Epidermal melanocyte (primary cell): ENCODE data around the gene SLC38A6.

Source experiments
- DNase-seq: peaks from one replicate; pipeline ENCODE4 v3.0.0; 2011; ENCODE audit warnings: low spot score; ENCODE audit not compliant: insufficient read length

Gene SLC38A6

GRCh38 chr14:60980811-60981632 lies at the start of gene SLC38A6, which contains the start of gene TRMT5:
SLC38A6 (plus strand) TSS chr14:60981245; CDS start chr14:60981278, 33 bp downstream.
TRMT5 (minus strand) TSS chr14:60981079; CDS start chr14:60980973, 106 bp downstream.
- peak; percentile 87 for DNase-seq

DNA sequence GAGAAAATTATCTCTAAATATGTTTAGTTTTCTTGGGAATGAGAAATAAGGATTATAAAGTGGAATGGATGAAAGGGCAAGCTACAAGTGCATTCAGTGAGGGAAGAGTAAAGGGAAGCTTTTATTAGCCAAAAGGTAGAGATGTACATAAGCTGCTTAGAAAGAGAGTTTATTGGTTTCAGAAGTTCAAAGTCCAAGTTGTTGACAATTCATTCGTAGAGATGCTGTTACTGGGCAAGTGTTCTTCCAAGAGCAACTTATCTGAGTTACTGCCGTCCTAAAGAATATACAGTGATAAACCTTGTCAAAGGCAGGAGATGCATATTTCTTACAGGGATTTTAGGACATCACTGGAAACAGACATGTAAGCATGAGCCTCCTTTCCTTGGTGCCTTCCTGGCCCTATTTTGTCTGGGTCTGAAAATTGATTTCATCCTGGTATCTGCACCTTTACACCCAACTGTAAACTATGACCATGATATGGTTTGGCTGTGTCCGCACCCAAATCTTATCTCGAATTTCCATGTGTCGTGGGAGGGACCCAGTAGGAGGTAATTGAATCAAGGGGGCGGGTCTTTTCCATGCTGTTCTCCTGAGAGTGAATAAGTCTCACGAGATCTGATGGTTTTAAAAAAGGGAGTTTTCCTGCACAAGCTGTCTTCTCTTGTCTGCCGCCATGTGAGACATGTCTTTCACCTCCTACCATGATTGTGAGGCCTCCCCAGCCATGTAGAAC lies 47.0 kb upstream of the SLC38A6 start:
- no peak for DNase-seq

- no peak for DNase-seq
These were observed 45.7 kb upstream of the SLC38A6 start for GRCh38 chr14:60935319-60935718.

- no peak for DNase-seq
These were observed 37.4 kb upstream of the SLC38A6 start for GRCh38 chr14:60943637-60944032.

GRCh38 chr14:60944204-60944603 lies 36.8 kb upstream of the SLC38A6 start:
- no peak for DNase-seq

DNA sequence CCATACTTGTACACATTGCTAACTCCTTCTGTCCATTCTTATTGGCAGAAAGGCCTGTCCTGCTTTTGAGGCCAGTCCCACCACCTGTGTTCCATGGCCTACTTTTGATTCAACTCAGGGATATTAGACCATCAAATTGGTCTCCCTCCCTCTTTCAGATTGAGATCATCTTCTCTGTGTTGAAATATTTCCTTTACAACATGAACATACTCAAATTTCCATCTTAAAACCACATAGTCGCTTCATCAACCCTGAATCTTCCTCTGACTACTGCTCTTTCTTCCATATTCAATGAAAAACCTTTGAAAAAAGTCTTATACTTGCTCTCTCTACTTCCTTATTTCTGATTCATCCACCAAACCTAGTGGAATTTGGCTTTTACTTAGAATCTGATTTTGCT lies 35.1 kb upstream of the SLC38A6 start:
- DNase-seq: no peak

GRCh38 chr14:60946773-60947172 lies 34.3 kb upstream of the SLC38A6 start:
- no peak for DNase-seq

- DNase-seq: no peak
These were observed 29.1 kb upstream of the SLC38A6 start for GRCh38 chr14:60951776-60952435.

DNA sequence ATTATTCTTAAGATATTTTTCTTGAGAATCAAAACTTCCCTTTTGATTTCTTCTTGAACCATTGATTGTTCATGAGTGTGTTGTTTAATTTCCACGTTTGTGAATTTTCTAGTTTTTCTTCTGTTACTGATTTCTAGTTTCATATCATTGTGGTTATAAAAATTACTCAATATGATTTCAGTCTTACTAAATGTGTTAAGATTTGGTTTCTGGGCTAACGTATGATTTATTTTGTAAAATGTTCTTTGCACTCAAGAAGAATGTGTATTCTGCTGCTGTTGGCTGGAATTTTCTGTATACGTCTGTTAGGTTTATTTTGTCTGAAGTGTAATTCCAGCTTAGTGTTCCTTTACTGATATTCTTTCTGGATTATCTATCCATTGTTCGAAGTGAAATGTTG lies 24.8 kb upstream of the SLC38A6 start:
- DNase-seq: no peak

GRCh38 chr14:60956632-60957031 lies 24.4 kb upstream of the SLC38A6 start:
- DNase-seq: no peak

DNA sequence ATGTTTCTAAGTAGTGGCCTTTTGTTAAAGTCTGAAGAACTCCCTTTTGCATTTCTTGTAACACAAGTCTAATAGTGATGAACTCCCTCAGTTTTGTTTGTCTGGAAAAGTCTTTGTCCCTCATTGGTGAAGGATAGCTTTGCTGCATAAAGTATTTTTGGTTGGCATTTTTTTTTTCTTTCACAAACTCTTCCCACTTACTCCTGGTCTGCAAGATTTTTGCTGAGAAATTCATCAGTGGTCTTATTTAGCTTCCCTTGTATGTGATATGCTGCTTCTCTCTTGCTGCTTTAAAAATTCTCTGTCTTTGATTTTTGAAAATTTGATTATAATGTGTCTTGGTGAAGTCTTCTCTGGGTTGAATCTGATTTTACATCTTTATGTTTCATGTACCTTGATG lies 22.9 kb upstream of the SLC38A6 start:
- no peak for DNase-seq

- DNase-seq: no peak
These were observed 17.3 kb upstream of the SLC38A6 start for GRCh38 chr14:60963761-60964160.

DNA sequence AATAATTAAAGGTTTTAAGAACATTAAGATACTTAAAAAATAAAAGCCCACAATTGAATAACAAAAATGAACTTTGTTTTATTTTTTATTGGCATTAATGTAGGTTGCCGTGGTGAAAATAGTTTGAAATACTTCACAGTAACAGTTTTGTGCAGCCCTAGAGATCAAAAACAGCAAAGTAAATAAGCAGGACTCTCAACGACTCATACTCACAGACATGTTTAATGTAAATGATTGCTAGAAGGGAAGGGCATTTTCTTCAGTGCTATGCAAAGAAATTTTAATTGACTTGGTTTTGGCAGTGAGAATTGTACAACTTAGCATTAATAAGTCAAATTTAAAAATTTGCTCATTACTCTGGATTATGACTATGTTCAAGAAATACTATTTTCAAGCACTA lies 16.1 kb upstream of the SLC38A6 start:
- no peak for DNase-seq

GRCh38 chr14:60965402-60965801 lies 15.6 kb upstream of the SLC38A6 start:
- no peak for DNase-seq

DNA sequence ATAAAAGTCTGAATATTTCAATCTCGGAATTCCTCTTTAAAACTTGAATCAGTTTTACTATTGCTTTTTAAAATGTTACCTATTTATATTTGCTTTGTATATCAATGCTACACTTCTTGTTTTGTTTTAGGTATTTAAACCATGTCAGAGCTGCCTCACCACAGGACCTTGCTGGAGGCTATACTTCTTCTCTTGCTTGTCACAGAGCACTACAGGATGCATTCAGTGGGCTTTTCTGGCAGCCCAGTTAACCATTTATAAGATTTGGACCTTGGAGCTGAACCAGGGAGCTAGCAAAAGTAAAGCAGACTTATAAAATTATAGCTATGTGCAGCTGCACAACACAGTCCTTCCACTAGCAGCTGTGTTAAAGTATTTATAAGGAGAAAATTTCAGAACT lies 12.9 kb upstream of the SLC38A6 start:
- no peak for DNase-seq

DNA sequence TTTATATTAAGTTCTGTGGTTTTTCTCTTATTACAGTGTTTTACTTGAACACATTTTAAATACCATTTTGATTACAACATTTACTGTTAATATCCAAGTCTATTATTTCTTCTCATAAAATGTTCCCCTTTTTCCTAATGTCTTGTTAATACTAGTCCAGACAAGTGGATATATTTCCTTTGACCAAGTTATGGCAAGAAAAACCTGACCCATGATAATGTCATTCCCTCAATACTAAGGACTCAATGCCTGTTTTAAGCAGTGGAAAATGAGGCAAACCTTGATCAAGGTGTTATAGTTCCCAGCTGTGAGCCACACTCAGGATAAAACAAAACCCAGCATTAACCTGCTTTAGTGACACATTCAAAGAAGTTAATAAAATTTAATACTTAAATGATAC lies 12.4 kb upstream of the SLC38A6 start:
- DNase-seq: no peak

DNA sequence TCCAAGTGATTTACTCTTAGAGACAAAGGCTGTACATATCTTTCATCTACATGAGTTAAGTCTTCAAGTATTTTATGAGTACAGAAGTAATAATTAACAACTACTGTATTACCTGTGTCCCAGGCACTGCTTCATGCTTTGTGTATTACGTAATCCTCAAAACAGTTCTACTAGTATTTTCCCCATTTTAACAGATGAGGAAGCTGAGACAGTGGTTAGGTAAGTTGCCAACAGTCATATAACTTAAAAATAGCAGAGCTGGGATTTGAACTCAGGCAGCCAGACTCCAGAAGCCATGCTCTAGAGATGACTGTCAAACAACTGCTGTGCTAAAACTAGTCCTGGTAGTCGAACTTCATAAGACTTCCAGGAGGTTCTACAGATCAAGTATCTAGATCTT lies 10.9 kb upstream of the SLC38A6 start:
- no peak for DNase-seq

DNA sequence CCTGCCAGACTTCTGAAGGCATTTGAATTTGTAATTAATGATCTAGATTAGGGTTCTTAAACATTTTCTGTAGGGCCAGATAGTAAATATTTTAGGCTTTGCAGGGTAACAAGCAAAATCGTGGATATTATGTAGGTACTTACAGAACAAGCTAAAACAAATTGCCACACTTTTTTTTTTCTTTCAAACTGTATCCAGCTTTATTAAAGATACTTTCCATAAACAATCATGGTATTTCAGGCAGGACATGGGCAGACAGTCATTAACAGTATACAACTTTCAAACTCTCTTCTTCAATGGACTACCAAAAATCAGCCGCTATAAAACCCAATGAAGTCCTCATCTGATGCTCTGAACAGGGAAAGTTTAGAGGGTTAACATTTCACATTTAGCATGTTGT lies 9.8 kb upstream of the SLC38A6 start:
- no peak for DNase-seq

- no peak for DNase-seq
These were observed 8.8 kb upstream of the SLC38A6 start for GRCh38 chr14:60972295-60972694.

DNA sequence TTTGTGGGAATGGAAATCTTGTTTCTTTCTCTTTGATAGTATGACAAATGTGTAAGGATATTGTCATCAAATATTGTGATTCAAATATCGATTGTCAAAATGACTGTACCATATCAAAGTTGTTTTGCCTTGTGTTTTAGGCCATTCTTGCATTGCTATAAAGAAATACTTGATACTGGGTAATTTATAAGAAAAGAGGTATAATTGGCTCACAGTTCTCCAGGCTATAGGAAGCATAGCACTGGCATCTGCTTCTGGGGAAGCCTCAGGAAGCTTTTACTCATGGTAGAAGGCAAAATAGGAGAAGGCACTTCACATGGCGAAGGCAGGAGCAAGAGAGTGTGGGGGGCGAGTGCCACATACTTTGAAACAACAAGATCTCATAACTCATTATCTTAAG lies 8.0 kb upstream of the SLC38A6 start:
- no peak for DNase-seq

DNA sequence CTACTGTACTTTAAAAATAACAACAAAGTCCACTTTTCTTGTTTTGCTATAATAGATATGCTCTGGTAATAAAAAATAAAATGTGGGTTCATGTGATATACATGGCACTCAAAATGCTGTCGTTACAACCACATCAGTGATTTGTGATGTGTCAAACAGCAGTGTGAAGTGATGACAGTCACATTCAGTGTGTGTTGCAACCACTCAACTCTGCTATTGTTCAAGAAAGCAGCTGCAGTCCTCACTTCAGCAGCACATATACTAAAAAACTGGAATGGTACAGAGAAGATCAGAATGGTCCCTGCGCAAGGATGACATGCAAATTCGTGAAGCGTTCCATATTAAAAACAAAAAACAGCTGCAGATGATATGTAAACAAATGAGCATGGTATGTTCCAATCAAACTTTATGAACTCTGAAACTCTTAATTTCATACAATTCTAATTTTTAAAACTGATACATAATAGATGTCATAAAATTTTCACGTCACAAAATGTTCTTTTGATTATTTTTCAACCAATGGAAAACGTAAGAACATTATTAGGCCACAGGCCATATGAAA lies 6.9 kb upstream of the SLC38A6 start:
- no peak for DNase-seq

DNA sequence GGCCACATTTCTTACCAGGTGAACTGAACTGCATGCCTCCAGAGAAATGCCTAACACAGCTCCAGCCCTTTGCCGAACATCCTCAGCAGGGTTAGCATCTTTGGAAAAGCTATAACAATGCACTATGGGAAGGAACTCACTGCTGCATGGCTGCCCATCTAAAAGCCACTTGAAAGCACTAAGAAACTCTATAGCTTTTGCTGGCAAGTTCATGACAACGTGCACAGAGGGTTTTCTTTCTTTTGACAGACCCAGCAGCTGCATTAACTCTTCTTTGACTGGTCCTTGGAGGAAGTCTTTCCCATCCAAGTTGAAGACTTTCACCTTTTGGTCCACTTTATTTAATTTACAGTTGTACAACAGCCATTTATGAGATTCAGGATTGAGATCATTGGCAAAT lies 5.5 kb upstream of the SLC38A6 start:
- DNase-seq: no peak
